Endothelial cell of umbilical vein (primary cell): ENCODE data around the gene CMSS1.

Experiments
- MAX ChIP-seq: IDR thresholded peaks from 2 replicates; pipeline ENCODE4 v1.6.1; 2011; ENCODE audit not compliant: insufficient read depth, insufficient read length
- POLR2AphosphoS5 ChIP-seq: IDR thresholded peaks from 2 replicates; pipeline ENCODE4 v1.6.1; 2012; ENCODE audit warnings: low read depth, mild to moderate bottlenecking, control low read depth, low read length, moderate library complexity; ENCODE audit not compliant: insufficient read depth
- TF ChIP-seq, protein P1 (sequence below), 2 donors: IDR thresholded peaks; 1 replicate in 1 of 2; 2 replicates in 1 of 2; pipeline ENCODE4 v1.5.1; 2011; ENCODE audit warnings: low read length in 2 of 2, mild to moderate bottlenecking in 2 of 2, moderate library complexity in 2 of 2, control low read depth in 1 of 2, inconsistent platforms in 1 of 2, low read depth in 1 of 2; ENCODE audit not compliant: insufficient read depth in 1 of 2; ENCODE audit errors: extremely low read depth in 1 of 2

GRCh38 chr3:99817047-99817436 lies 620 bp upstream of the CMSS1 start:
- TF ChIP-seq MAX: no peak
- TF ChIP-seq, protein P1, sequence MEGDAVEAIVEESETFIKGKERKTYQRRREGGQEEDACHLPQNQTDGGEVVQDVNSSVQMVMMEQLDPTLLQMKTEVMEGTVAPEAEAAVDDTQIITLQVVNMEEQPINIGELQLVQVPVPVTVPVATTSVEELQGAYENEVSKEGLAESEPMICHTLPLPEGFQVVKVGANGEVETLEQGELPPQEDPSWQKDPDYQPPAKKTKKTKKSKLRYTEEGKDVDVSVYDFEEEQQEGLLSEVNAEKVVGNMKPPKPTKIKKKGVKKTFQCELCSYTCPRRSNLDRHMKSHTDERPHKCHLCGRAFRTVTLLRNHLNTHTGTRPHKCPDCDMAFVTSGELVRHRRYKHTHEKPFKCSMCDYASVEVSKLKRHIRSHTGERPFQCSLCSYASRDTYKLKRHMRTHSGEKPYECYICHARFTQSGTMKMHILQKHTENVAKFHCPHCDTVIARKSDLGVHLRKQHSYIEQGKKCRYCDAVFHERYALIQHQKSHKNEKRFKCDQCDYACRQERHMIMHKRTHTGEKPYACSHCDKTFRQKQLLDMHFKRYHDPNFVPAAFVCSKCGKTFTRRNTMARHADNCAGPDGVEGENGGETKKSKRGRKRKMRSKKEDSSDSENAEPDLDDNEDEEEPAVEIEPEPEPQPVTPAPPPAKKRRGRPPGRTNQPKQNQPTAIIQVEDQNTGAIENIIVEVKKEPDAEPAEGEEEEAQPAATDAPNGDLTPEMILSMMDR (IDR thresholded peaks at IDR 0.05; ENCODE audit: extremely low read depth in 1 of 2, insufficient read depth in 1 of 2, low read depth in 1 of 2, low read length in 2 of 2): no peak
- no peak for TF ChIP-seq POLR2AphosphoS5
